ENCODE results near the gene FNDC3B. TPM values are rescaled to one million over a fixed set of nuclear protein-coding genes. Genes with fewer than 3 reads are reported as not detected.

FNDC3B gene
- total and polyA plus RNA-seq, 9 of the 15 experiments (the other 6 are each of a cell fraction or from before 2014, with no cell fraction given): 7.0 to 35.8 (median 16.2) TPM

GRCh38 chr3:172287937-172288477 is 248.6 kb downstream of the FNDC3B start:
- TF ChIP-seq PBX2 (CRISPR knock-in tag; IDR thresholded peaks at IDR 0.05; ENCODE audit: low read depth) (no peak), PBX2 (tag; conservative IDR thresholded peaks at IDR 0.05; ENCODE audit: low read depth) (0 out of 2 replicates have a peak, but pooled peaks have one; percentile 32), HOXB6 (CRISPR knock-in tag; IDR thresholded peaks at IDR 0.05; ENCODE audit: borderline replicate concordance) (no peak), ARID1B (IDR thresholded peaks at IDR 0.05) (peak; percentile 31; the same call in 1 of the 2 replicates), CBFA2T3 (IDR thresholded peaks at IDR 0.05) (peak; percentile 41; the same call in 1 of the 2 replicates), CBFA2T2 (conservative IDR thresholded peaks at IDR 0.05) (0 out of 2 replicates have a peak, but pooled peaks have one; percentile 10), MEIS2 (IDR thresholded peaks at IDR 0.05; ENCODE audit: partially characterized antibody) (peak; percentile 7), SIX5 (IDR thresholded peaks at IDR 0.05; ENCODE audit: borderline replicate concordance in 1 of 2, insufficient read depth in 1 of 2, low read depth in 1 of 2, low read length in 2 of 2) (no peak), ZNF77 (CRISPR knock-in tag; IDR thresholded peaks at IDR 0.05) (no peak), USF1 (CRISPR knock-in tag; IDR thresholded peaks at IDR 0.05) (no peak)
- WGBS (ENCODE audit: insufficient coverage, low coverage, missing lambda C conversion rate): 48% methylated on average over 4 of the region's 4 CpGs
- Histone ChIP-seq H3K27ac (ENCODE audit: extremely low read depth, low read depth, low read length) (no peak overlapping the region), H3K36me3 (ENCODE audit: control insufficient read depth, insufficient read depth, low read length) (peaks cover 72% of the 10 kb centered on the region), H3K79me2 (ENCODE audit: control insufficient read depth, insufficient read depth, low read length) (no peaks in the 10 kb centered on the region), H3K4me1 (replicated peaks in 1 of 2; ENCODE audit: control insufficient read depth in 2 of 2, insufficient read depth in 2 of 2, low read length in 2 of 2) (no peaks in the 10 kb centered on the region; a peak in 1 of 5 replicates), H3K9ac (ENCODE audit: insufficient read depth in 1 of 2, low read depth in 2 of 2, low read length in 2 of 2) (no peak overlapping the region), H2AFZ (ENCODE audit: low read depth, low read length) (no peak overlapping the region), H3K4me2 (ENCODE audit: insufficient read depth, low read length) (no peak overlapping the region), H3K27me3 (ENCODE audit: control insufficient read depth in 2 of 2, insufficient read depth in 2 of 2, low read length in 2 of 2) (no peaks in the 10 kb centered on the region), H4K20me1 (replicated peaks; ENCODE audit: control insufficient read depth, insufficient read depth, low read length) (no peaks in the 10 kb centered on the region), H3K4me3 (no peak overlapping the region), H3K9me1 (ENCODE audit: control insufficient read depth, insufficient read depth, low read length) (no peaks in the 10 kb centered on the region), H3K9me3 (replicated peaks; ENCODE audit: control insufficient read depth, insufficient read depth, low read depth, low read length) (no peaks in the 10 kb centered on the region)
- no TSS peak for BruUV-seq (replicated peaks)
- ATAC-seq (peak; percentile 21; the same call in 2 of the 3 replicates), FAIRE-seq (no peak), DNase-seq (ENCODE audit: extremely low read depth in 1 of 4, low spot score in 3 of 4) (peak in 1 of 4 experiments; percentile 13)
- CTCF ChIA-PET (ENCODE audit: low intra/inter-chr PET ratio): no interaction called here
- in situ Hi-C loops (cut with MboI): no loop called here
- POLR2A ChIA-PET: no interaction called here
- intact Hi-C loops (cut with micrococcal nuclease): no loop called here
